DOHH2 (cell line): ENCODE results near the gene CMTM2.

Experiments used
- H3F3A ChIP-seq: fragments of 200-600 bp; sonication (generic), shearing (Covaris generic); 2 replicates; pipeline ENCODE4 v1.6.0; 2016; ENCODE audit warnings: antibody characterized with exemption, mild to moderate bottlenecking; ENCODE audit not compliant: control insufficient read depth, insufficient read depth
- H3K27ac ChIP-seq: fragments of 200-600 bp; sonication (generic); 2 replicates; pipeline ENCODE4 v1.5.1; 2014; ENCODE audit warnings: low read depth, mild to moderate bottlenecking, low read length, moderate library complexity
- H3K27me3 ChIP-seq: fragments of 200-600 bp; sonication (generic); 2 replicates; pipeline ENCODE4 v1.6.1; 2014; ENCODE audit warnings: mild to moderate bottlenecking, low read length, mixed read lengths; ENCODE audit not compliant: control insufficient read depth
- H3K36me3 ChIP-seq: fragments of 200-600 bp; sonication (generic); 2 replicates; pipeline ENCODE4 v1.6.1; 2014; ENCODE audit warnings: mild to moderate bottlenecking, low read length, moderate library complexity, mixed read lengths; ENCODE audit not compliant: control insufficient read depth
- H3K4me1 ChIP-seq: fragments of 200-600 bp; sonication (generic); 2 replicates; pipeline ENCODE4 v1.6.1; 2014; ENCODE audit warnings: mild to moderate bottlenecking, low read length, mixed read lengths; ENCODE audit not compliant: control insufficient read depth
- H3K4me2 ChIP-seq: fragments of 200-600 bp; sonication (generic); 2 replicates; pipeline ENCODE4 v1.6.0; 2014; ENCODE audit warnings: mild to moderate bottlenecking, low read length, moderate library complexity
- H3K4me3 ChIP-seq: fragments of 200-600 bp; sonication (generic); 2 replicates; pipeline ENCODE4 v1.5.1; 2014; ENCODE audit warnings: mild to moderate bottlenecking, low read length, mixed read lengths
- H3K79me2 ChIP-seq: fragments of 200-600 bp; sonication (generic); 2 replicates; pipeline ENCODE4 v1.6.1; 2014; ENCODE audit warnings: mild to moderate bottlenecking, low read length, mixed read lengths; ENCODE audit not compliant: control insufficient read depth
- H3K9me2 ChIP-seq: fragments of 200-600 bp; sonication (generic); replicated peaks from 2 replicates; pipeline ENCODE4 v1.6.1; 2014; ENCODE audit warnings: mild to moderate bottlenecking, low read length, mixed read lengths; ENCODE audit not compliant: control insufficient read depth
- H3K9me3 ChIP-seq: fragments of 200-600 bp; sonication (generic); 2 replicates; pipeline ENCODE4 v1.6.1; 2014; ENCODE audit warnings: antibody characterized with exemption, low read length, mixed read lengths; ENCODE audit not compliant: control insufficient read depth, insufficient read depth
- H4K20me1 ChIP-seq: fragments of 200-600 bp; sonication (generic); 2 replicates; pipeline ENCODE4 v1.6.0; 2014; ENCODE audit warnings: low read depth, mild to moderate bottlenecking, antibody characterized with exemption, low read length, moderate library complexity; ENCODE audit not compliant: control insufficient read depth, insufficient read depth
- EZH2phosphoT487 ChIP-seq: fragments of 200-600 bp; sonication (generic); IDR thresholded peaks from 2 replicates; pipeline ENCODE4 v1.6.1; 2017; ENCODE audit warnings: borderline replicate concordance, mild to moderate bottlenecking, antibody characterized with exemption, low read length, moderate library complexity, mixed read lengths
- TF ChIP-seq, protein P1 (sequence below): fragments of 200-600 bp; sonication (generic); IDR thresholded peaks from one replicate; pipeline ENCODE4 v1.5.1; 2014; ENCODE audit warnings: antibody characterized with exemption, mild to moderate bottlenecking, low read depth, low read length; ENCODE audit not compliant: poor library complexity, severe bottlenecking

Gene CMTM2

DNA sequence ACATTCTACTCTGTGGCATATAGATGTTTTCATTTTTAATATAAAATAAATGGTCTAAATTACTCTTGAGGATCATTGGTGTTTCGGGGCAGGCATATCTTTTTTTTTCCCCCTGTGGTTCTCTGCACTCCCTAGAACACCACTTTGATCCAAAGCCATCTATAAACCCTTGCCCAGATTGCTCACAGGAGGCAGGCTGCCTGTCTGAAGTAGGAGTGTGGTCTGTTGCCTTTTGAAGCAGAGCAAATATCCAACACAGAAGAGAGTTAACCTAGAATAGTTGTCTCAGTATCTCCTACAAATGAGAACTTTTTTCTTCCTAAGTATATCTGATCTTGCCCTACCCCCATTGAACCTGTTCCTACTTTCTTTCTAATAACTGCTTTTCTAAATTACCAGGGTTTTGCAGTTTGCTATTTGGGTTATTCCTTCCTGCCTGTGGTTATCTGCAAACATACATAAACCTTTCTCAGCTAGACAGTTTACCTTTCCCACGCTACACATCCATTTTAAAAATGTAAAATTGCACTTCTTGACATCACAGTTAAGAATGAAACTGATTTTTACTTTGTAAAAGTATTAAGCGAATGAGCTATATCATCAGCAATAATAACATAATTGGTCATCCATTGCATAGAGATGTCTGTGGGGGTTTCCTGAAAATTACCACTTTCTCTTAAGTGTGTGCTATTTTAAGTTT, 17.7 kb upstream of the CMTM2 start:
- Histone ChIP-seq H3F3A (no peaks in the 10 kb centered on the region), H3K4me2 (no peak overlapping the region), H3K4me3 (no peak overlapping the region), H3K79me2 (peaks cover 11% of the 10 kb centered on the region), H3K9me2 (no peaks in the 10 kb centered on the region), H3K9me3 (no peaks in the 10 kb centered on the region), H4K20me1 (no peaks in the 10 kb centered on the region), H3K4me1 (no peaks in the 10 kb centered on the region), H3K27ac (no peak overlapping the region), H3K27me3 (no peaks in the 10 kb centered on the region), H3K36me3 (peaks cover 68% of the 10 kb centered on the region)
- TF ChIP-seq, protein P1, sequence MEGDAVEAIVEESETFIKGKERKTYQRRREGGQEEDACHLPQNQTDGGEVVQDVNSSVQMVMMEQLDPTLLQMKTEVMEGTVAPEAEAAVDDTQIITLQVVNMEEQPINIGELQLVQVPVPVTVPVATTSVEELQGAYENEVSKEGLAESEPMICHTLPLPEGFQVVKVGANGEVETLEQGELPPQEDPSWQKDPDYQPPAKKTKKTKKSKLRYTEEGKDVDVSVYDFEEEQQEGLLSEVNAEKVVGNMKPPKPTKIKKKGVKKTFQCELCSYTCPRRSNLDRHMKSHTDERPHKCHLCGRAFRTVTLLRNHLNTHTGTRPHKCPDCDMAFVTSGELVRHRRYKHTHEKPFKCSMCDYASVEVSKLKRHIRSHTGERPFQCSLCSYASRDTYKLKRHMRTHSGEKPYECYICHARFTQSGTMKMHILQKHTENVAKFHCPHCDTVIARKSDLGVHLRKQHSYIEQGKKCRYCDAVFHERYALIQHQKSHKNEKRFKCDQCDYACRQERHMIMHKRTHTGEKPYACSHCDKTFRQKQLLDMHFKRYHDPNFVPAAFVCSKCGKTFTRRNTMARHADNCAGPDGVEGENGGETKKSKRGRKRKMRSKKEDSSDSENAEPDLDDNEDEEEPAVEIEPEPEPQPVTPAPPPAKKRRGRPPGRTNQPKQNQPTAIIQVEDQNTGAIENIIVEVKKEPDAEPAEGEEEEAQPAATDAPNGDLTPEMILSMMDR, result no peak
- TF ChIP-seq EZH2phosphoT487, result no peak

DNA sequence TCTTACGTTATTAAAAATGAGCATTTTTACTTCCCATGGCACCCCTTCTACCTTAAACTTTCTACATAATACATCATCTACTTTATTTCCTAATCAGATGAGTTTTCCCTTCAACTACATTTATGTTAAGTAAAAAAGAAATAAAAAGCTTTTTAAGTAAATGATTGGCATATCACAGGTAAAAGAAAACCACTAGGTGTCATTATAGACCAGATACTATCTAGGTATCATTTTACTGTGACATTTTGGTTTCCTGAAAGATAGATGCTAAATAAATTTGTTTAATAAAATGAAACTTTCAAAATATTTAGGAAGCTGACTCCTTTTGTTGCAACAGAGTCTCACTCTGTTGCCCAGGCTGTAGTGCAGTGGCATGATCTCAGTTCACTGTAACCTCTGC, 16.9 kb upstream of the CMTM2 start:
- Histone ChIP-seq H3K4me1 (no peaks in the 10 kb centered on the region), H3K9me3 (no peaks in the 10 kb centered on the region), H3K79me2 (peaks cover 9% of the 10 kb centered on the region), H3K27me3 (no peaks in the 10 kb centered on the region), H3F3A (0 out of 2 replicates have a peak, but pooled peaks cover under 1% of the 10 kb centered on the region), H3K4me3 (no peak overlapping the region), H3K27ac (no peak overlapping the region), H4K20me1 (no peaks in the 10 kb centered on the region), H3K4me2 (no peak overlapping the region), H3K9me2 (no peaks in the 10 kb centered on the region), H3K36me3 (peaks cover 71% of the 10 kb centered on the region)
- TF ChIP-seq, protein P1, result peak; percentile 19
- TF ChIP-seq EZH2phosphoT487, result no peak

DNA sequence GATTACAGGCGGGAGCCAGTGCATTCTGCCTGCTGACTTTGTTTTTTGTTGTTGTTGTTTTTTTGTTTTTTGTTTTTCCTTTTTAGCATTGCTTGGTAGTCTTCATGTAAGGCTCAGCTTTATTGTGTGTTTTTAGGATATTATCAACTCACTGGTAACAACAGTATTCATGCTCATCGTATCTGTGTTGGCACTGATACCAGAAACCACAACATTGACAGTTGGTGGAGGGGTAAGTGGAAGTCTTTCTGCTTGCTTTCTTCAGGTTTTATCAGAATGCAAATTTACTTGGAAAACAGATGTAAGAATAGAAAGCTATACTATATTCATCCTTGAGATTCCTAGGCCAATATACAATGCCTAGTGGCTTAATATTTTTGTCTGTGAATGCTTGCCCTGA, 16.3 kb upstream of the CMTM2 start:
- Histone ChIP-seq H3K27me3 (no peaks in the 10 kb centered on the region), H4K20me1 (no peaks in the 10 kb centered on the region), H3K9me2 (no peaks in the 10 kb centered on the region), H3K79me2 (peaks cover 4% of the 10 kb centered on the region), H3F3A (peaks cover 6% of the 10 kb centered on the region; the same call in 1 of the 2 replicates), H3K4me2 (no peak overlapping the region), H3K27ac (no peak overlapping the region), H3K4me1 (no peaks in the 10 kb centered on the region), H3K36me3 (peaks cover 68% of the 10 kb centered on the region), H3K9me3 (no peaks in the 10 kb centered on the region), H3K4me3 (no peak overlapping the region)
- no peak for TF ChIP-seq EZH2phosphoT487
- TF ChIP-seq, protein P1, result no peak
